ENCODE data around the gene REEP6. TPM values are rescaled to one million over a fixed set of nuclear protein-coding genes. Genes with fewer than 3 reads are reported as not detected.

The REEP6 gene
- total and polyA plus RNA-seq, 2 donors (not counting 3 experiments of a cell fraction or from before 2014, with no cell fraction given) = 1.3 to 1.5 TPM

DNA sequence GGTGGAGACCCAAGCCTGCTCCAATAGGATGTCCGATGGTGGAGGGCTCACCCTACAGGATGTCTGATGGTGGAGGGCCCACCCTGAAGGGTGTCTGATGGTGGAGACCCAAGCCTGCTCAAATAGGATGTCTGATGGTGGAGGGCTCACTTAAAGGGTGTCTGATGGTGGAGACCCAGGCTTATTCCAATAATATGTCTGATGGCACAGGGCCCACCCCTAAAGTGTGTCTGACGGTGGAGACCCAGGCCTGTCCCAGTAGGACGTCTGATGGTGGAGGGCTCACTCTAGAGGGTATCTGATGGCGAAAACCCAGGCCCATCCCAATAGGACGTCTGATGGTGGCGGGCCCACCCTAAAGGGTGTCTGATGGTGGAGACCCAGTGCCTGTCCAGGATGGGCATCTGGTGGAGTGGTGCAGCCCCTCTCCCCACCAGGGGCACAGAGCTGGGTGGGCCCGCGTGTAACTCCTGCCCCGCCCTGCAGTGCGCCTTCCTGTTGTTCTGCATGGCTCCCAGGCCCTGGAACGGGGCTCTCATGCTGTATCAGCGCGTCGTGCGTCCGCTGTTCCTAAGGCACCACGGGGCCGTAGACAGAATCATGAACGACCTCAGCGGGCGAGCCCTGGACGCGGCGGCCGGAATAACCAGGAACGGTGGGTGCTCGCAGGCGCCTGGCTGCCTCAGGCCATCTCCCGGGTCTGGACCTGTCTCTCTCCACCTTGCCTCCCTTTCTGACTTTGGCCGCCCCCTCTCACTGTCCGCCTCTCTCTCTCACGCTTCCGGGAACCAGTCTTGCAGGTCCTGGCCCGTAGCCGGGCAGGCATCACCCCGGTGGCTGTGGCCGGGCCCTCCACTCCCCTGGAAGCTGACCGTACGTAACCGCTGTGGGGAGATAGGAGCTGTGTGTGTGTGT is 5.1 kb downstream of the REEP6 start:
- H2AFZ ChIP-seq (ENCODE audit: low read depth, low read length) = no peak overlapping the region
- dilution Hi-C loops (cut with MboI; ENCODE audit: extremely low pct_ligation_motif_present, low sequenced_read_pairs) (no loop called here), intact Hi-C loops (cut with micrococcal nuclease) (no loop called here)
- H3K9ac ChIP-seq (replicated peaks; ENCODE audit: extremely low read depth, insufficient read depth, low read length) = no peak overlapping the region
- ChIA-PET CTCF (no interaction called here), POLR2A (no interaction called here)
- TF ChIP-seq, protein P1, sequence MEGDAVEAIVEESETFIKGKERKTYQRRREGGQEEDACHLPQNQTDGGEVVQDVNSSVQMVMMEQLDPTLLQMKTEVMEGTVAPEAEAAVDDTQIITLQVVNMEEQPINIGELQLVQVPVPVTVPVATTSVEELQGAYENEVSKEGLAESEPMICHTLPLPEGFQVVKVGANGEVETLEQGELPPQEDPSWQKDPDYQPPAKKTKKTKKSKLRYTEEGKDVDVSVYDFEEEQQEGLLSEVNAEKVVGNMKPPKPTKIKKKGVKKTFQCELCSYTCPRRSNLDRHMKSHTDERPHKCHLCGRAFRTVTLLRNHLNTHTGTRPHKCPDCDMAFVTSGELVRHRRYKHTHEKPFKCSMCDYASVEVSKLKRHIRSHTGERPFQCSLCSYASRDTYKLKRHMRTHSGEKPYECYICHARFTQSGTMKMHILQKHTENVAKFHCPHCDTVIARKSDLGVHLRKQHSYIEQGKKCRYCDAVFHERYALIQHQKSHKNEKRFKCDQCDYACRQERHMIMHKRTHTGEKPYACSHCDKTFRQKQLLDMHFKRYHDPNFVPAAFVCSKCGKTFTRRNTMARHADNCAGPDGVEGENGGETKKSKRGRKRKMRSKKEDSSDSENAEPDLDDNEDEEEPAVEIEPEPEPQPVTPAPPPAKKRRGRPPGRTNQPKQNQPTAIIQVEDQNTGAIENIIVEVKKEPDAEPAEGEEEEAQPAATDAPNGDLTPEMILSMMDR (IDR thresholded peaks at IDR 0.05; ENCODE audit: extremely low read depth in 1 of 2, insufficient read depth in 1 of 2, low read depth in 1 of 2, low read length in 2 of 2) = no peak
- TF ChIP-seq EZH2 (IDR thresholded peaks at IDR 0.05; ENCODE audit: borderline replicate concordance, low read depth, low read length, severe bottlenecking) (no peak), FOS (IDR thresholded peaks at IDR 0.05; ENCODE audit: borderline replicate concordance, insufficient read depth, low read length) (no peak), MYC (IDR thresholded peaks at IDR 0.05; ENCODE audit: low read depth, low read length) (no peak), POLR2AphosphoS5 (IDR thresholded peaks at IDR 0.05; ENCODE audit: insufficient read depth, low read depth, low read length) (no peak), JUN (IDR thresholded peaks at IDR 0.05; ENCODE audit: borderline replicate concordance, insufficient read depth, insufficient read length, low read depth) (no peak), POLR2A (IDR thresholded peaks at IDR 0.05; ENCODE audit: low read depth, low read length) (no peak)
- TF ChIP-seq, protein P2, sequence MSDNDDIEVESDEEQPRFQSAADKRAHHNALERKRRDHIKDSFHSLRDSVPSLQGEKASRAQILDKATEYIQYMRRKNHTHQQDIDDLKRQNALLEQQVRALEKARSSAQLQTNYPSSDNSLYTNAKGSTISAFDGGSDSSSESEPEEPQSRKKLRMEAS (IDR thresholded peaks at IDR 0.05; ENCODE audit: insufficient read depth, insufficient read length) = no peak
- FAIRE-seq (no peak), DNase-seq (ENCODE audit: low read depth, low spot score) (no peak)
- H3K79me2 ChIP-seq (ENCODE audit: control insufficient read depth, insufficient read depth, low read length) = no peaks in the 10 kb centered on the region
- H3K9me3 ChIP-seq (replicated peaks; ENCODE audit: control insufficient read depth, insufficient read depth, low read length) = no peaks in the 10 kb centered on the region
- H3K4me2 ChIP-seq (ENCODE audit: insufficient read depth, low read length) = no peak overlapping the region
- H3K4me1 ChIP-seq (ENCODE audit: control insufficient read depth, extremely low read depth, insufficient read depth, low read length) = peaks cover 5% of the 10 kb centered on the region
- no peaks in the 10 kb centered on the region for H3K36me3 ChIP-seq (ENCODE audit: control insufficient read depth in 2 of 2, extremely low read depth in 1 of 2, insufficient read depth in 2 of 2, low read length in 2 of 2)
- H3K27ac ChIP-seq (ENCODE audit: insufficient read depth, low read depth, low read length) = no peak overlapping the region
- no peaks in the 10 kb centered on the region for H4K20me1 ChIP-seq (replicated peaks; ENCODE audit: control insufficient read depth, extremely low read depth, insufficient read depth, low read length)
- H3K9me1 ChIP-seq (replicated peaks; ENCODE audit: control insufficient read depth, extremely low read depth, insufficient read depth, low read length) = no peaks in the 10 kb centered on the region
- no TSS peak for BruUV-seq (replicated peaks)
- no peak overlapping the region for H3K4me3 ChIP-seq (replicated peaks in 1 of 3; ENCODE audit: insufficient read depth in 1 of 3, low read depth in 1 of 3, low read length in 3 of 3)
- peaks cover 0 to 6% of the 10 kb centered on the region in 2 experiments for H3K27me3 ChIP-seq (ENCODE audit: control insufficient read depth in 2 of 2, insufficient read depth in 2 of 2, low read length in 2 of 2)
